ENCODE results near the gene KLHDC9.
"Not testable (repeated sequence)": the region's sequence is repeated elsewhere in the genome, so short reads cannot be mapped to it uniquely, and the experiment has no call there.

KLHDC9 gene

DNA sequence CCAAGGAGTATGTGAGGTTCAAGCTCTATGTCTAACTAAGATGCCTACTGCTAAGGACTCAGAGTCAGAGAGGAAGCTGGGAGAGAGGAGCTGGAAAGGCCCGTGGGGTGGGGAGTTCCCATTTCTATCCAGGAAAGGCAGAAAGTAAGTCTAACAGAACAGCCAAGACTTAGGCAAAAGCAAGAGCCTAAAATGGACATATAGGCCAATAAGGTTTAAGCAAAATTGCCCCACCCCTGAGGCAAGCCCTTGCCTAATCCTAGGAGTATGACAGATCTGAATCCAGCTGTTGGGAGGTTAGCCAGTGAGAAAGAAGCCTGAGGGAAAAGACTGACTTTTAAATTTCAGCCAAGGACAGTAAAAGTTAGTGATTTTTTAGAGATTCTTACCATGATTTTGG is 1.6 kb upstream of the KLHDC9 start:
- no peak for DNase-seq (ENCODE audit: low read depth)

DNA sequence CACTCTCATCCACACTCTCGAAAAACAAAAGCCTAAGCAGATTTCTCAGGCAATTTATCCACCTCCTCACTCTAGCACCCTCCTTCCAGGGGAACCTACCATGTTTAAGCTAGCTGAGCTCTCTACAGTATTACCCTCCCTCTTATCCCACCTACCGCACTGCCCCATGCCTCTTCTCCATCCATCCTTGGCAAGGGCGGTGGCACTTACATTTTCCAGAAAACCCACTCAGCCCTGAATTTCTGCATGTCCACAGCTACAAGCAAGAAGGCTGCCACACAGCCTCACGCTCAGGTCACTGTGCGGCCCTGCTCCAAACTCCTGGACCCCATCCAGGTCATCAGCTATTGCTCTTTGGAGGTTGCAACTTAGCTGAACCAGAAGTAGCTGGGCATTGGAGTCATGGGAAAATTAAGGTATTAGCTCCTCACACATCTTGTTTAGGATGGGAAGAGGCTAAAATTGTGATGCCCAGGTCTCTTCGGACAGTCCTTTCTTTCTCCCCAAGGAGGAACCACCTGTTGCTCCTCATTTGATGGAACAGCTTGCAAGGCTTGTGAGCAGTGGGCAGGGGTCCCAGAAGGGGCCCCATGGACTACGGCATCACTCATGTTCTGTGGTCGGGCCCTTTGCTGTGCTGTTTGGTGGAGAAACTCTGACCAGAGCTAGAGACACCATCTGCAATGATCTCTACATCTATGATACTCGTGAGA is 1.1 kb downstream of the KLHDC9 start:
- no peak for DNase-seq (ENCODE audit: low read depth)

GRCh38 chr1:161100556-161100955 is 2.4 kb downstream of the KLHDC9 start:
- no peak for DNase-seq (ENCODE audit: low read depth)

DNA sequence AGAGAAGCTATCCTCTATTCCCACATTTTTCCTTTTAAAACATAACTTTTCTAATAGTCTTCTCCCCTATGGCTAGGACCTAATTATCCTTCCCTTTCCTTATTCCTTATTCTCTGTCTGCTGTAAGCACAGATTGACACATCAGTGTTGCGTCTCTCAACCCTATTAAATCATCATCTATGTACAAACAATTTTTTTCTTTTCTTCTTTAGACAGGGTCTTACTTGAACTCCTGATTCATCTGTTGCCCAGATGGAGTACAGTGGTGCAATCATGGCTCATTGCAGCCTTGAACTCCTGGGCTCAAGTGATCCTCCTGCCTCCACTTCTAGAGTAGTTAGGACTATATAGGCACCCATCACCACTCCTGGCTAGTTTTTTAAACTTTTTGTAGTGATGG is 8.3 kb downstream of the KLHDC9 start:
- DNase-seq (ENCODE audit: low read depth) = no peak

DNA sequence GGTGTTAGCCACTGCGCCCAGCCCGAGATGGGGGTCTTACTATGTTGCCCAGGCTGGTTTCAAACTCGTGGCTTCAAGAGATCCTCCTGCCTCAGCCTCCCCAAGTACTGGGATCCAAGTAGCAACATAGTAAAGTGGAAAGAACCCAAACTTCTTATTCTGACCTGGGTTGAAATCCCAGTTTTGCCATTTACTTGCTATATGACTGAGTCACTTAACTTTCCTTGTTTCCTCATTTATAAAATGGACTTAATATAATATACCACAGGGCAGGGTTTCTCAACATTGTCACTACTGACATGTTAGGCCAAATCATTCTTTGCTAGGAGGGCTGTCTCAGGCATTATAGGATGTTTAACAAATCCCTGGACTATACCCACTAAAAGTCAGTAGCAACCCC is 13.0 kb downstream of the KLHDC9 start:
- no peak for DNase-seq (ENCODE audit: low read depth)

- no peak for DNase-seq (ENCODE audit: low read depth)
Measured at GRCh38 chr1:161111527-161111926, 13.4 kb downstream of the KLHDC9 start.

DNA sequence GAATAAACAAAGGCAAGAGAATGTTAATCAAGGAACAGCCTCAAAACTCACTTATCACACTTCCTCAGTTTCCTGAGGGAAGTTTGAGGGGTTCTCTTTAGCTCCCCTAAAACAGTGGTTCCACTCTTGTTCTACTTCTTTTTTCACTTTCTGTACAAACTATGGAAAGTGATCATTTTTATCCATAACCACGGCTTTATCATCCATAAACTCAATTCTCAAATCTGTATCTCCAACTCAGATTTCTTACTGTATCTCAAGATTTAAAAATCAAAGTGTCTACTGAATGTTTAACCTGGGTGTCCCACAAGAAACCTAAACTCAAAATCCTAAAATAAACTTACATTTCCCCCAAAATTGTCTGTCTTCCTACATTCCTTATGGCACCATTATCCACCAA is 15.8 kb downstream of the KLHDC9 start:
- no peak for DNase-seq (ENCODE audit: low read depth)

DNA sequence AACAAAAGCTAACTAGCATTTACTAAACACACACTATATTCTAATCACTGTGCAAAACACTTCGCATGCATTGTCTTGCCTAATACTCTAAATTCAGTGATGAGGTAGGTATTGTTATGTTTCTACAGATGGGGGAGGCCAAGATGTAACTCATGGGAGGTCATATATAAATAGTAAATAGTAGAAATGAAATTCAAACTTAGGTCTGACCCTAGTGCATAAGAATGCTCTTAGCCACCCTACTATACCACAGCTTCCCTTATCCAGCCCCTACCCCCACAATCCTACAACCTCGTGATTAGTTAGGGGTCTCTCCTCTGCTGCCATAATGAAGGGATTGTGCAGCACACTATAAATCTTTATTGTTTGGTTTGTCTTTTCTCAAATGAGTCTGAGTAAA is 16.4 kb downstream of the KLHDC9 start:
- DNase-seq (ENCODE audit: low read depth) = no peak

- peak; percentile 94 for DNase-seq (ENCODE audit: low read depth)
Measured at GRCh38 chr1:161115132-161115711, 17.1 kb downstream of the KLHDC9 start.

DNA sequence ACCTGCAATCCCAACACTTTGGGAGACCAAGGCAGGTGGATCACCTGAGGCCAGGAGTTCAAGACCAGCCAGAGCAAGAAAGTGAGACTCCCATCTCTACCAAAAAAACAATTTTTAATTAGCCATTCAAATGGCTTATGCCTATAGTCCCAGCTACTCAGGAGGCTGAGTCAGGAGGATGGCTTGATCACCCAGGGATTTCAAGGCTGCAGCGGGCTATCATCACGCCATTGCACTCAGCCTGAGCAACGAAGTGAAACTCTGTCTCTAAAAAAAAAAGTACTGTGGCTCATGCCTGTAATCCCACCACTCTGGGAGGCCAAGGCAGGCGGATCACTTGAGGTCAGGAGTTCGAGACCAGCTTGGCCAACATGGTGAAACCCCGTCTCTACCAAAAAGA is 17.8 kb downstream of the KLHDC9 start:
- DNase-seq (ENCODE audit: low read depth) = not testable (repeated sequence)

- DNase-seq (ENCODE audit: low read depth) = no peak
Measured at GRCh38 chr1:161117759-161118581, 19.8 kb downstream of the KLHDC9 start, which contains the start of the genes NIT1 and PFDN2. Gene NIT1 (plus strand): TSS chr1:161118105. CDS start chr1:161118177, 72 bp downstream. Gene PFDN2 (minus strand): TSS chr1:161118037. CDS start chr1:161118026, 11 bp downstream.

GRCh38 chr1:161119092-161119903 is 21.1 kb downstream of the KLHDC9 start:
- no peak for DNase-seq (ENCODE audit: low read depth)

- DNase-seq (ENCODE audit: low read depth) = no peak
Measured at GRCh38 chr1:161121042-161121650, 23.0 kb downstream of the KLHDC9 start.

DNA sequence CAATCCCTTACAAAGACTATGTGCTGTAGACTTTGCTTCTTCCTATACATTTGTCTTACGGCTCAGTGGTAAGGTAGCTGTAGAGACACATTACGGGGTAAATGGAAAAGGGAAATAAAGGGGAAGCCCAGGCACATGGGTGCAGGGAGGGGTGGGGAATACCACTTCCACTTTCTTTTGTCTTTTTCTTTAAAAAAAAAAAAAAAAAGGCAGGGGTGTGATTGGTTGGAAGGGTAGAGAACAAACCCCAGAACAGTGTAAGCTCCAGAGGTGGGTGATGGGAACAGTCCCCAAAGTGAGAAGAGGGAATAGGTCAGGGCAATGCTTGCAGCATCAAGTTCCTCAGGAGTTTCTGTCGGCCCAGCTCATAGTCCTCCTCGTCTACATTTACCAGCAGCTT is 23.7 kb downstream of the KLHDC9 start:
- DNase-seq (ENCODE audit: low read depth) = no peak

GRCh38 chr1:161122967-161123366 is 24.8 kb downstream of the KLHDC9 start:
- no peak for DNase-seq (ENCODE audit: low read depth)

DNA sequence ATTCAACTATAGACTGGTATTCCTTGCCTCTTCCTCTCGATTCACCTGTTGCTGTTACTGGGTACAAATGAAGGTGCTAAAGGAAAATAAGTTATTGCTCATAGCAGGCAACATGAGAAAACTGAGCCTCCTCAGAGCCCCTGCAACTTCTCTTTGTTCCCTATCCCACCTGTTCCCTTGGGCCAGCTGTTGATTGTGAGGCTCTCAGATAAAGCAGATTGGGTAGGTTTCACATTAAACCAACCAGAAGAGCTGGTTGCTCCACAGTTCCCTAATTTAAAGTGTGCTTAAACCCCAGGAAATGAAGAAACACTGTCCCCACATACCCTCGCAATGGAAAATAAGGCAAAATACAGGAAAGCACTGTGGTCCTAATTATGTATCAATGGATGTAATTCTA is 29.5 kb downstream of the KLHDC9 start:
- DNase-seq (ENCODE audit: low read depth) = no peak

GRCh38 chr1:161128591-161129420 is 30.6 kb downstream of the KLHDC9 start:
- no peak for DNase-seq (ENCODE audit: low read depth)

DNA sequence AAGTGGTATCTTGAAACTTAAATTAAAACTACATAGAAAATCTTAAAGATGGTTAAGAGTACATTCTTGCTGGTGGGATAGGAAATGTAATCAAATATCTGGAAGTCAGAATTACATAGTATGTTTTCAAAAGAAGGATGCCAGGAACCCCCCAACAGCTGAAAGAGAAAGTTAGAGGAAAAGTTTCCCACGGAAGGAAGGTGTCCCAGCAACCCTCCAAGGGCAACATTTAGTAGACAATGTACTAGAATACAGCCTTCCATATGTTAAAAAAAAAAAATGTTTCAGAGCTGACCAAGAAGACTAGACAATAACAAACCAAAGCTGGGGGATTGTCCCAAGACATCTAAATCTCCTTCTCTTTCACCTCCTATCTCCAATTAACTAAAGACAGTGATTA is 32.1 kb downstream of the KLHDC9 start:
- DNase-seq (ENCODE audit: low read depth) = no peak

DNA sequence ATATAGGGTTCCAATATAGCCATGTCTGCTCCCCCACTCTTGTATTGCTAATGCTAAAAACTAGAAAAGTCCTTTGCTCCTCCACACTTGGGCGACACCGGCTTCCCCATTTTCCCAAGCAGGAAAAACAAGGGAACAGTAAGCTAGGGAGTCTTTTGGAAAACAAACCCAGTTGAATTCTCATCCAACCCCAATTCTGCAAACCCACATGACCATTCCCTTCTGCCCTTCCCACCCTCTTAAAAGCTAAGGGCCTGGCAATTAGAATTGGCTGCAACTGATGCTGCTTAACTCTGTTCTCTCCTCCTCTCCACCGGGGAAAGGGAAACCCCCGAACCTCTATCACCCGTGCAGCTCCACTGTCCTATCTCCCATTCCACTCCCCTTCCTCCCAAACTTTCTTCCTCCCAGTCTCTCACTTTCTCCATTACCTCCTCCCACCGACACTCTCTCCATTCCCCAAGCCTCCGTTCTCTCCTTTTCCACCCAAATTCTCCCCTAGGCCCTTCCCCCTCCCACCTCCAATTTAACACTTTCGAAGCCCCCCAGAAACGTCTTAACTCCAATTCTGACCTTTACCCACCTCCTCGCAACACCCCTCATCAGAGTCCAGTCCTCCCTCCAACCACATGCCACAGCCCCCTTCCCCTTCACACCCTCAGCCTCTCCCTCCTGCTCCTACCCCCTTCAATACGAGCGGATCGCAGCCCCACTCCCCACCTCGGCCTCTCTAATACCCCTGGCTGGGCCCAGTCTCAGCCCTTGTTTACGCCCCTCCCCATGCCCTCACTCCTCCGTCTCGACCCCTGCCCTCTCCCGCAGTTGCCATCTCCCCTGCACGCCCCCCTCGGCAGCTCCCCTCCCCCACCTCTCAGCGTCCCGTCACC is 33.6 kb downstream of the KLHDC9 start:
- no peak for DNase-seq (ENCODE audit: low read depth)

Measured in non-pigmented ciliary epithelial cell (primary cell).